Adrenal gland (tissue), 5 donors: ENCODE data around the gene MAN2B2.

Source experiments
- POLR2A ChIP-seq, 2 donors: fragments of 450-650 bp; IDR thresholded peaks; one replicate each; pipeline ENCODE4 v1.6.1; 2017; ENCODE audit warnings: antibody characterized with exemption in 2 of 2, mild to moderate bottlenecking in 2 of 2, moderate library complexity in 1 of 2
- TF ChIP-seq, protein P1 (sequence below), 6 experiments: fragments of 450-650 bp in 4 of 6; fragments of 200-600 bp in 2 of 6; sonication (generic) in 1 of 6; IDR thresholded peaks; 1 replicate in 5 of 6; 2 replicates in 1 of 6; pipeline versions ENCODE4 v1.5.1 to v1.8.0; 2016 to 2021; ENCODE audit warnings: antibody characterized with exemption in 6 of 6, mild to moderate bottlenecking in 2 of 6, moderate library complexity in 1 of 6
- donor health status: DM: no; HTN: no; CAD: no.

DNA sequence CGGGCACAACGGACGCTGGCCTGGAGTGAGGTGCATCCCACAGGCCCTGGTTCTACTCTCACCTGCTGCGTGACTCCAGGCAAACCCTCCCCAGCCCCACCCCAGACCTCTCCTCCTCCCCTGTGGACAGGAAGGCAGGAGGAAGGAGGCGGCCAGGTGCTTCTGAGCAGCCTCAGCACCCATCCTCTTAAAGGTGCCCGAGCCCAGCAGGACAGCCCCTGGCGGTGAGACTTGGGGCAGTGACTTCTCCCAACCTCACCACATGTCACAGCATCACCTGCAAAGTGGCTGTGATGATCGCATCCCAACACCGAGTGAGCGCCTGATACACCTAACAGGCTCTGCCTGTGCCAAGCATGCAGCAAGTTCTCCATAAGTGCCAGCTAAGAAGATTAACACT is 17.1 kb upstream of the MAN2B2 start:
- TF ChIP-seq, protein P1, sequence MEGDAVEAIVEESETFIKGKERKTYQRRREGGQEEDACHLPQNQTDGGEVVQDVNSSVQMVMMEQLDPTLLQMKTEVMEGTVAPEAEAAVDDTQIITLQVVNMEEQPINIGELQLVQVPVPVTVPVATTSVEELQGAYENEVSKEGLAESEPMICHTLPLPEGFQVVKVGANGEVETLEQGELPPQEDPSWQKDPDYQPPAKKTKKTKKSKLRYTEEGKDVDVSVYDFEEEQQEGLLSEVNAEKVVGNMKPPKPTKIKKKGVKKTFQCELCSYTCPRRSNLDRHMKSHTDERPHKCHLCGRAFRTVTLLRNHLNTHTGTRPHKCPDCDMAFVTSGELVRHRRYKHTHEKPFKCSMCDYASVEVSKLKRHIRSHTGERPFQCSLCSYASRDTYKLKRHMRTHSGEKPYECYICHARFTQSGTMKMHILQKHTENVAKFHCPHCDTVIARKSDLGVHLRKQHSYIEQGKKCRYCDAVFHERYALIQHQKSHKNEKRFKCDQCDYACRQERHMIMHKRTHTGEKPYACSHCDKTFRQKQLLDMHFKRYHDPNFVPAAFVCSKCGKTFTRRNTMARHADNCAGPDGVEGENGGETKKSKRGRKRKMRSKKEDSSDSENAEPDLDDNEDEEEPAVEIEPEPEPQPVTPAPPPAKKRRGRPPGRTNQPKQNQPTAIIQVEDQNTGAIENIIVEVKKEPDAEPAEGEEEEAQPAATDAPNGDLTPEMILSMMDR (IDR thresholded peaks at IDR 0.05): no peak
- TF ChIP-seq POLR2A (IDR thresholded peaks at IDR 0.05): no peak
